GM21723 (cell line): ENCODE results near the gene OR8B8.
"Not testable (repeated sequence)": the region's sequence is repeated elsewhere in the genome, so short reads cannot be mapped to it uniquely, and the experiment has no call there.

Experiments
- ATAC-seq: cut with Tn5 transposase; IDR thresholded peaks from one replicate; pipeline ENCODE4 v1.9.1; 2021; ENCODE audit warnings: mild to moderate bottlenecking, moderate library complexity; ENCODE audit not compliant: unreplicated experiment

The OR8B8 gene

DNA sequence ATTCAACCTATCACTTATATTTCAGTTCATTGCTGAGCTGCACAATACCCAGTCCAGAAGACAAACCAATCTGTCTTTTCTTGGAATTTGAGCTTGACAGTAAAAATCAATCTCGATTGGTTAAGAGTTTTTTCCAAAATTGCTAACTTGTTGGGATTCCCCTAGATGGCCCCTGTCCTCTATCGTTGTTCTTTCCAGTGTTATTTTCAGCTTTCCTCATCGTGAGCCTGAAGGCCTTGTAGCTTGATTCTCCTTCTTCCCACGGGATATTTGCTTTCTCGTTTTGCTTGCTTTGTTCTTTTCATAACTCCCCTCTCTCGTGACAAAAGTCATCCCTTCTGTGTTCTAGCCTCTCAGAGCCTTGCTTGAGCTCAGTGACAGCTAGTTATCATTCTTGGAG lies 3.1 kb downstream of the OR8B8 start:
- ATAC-seq, result no peak

DNA sequence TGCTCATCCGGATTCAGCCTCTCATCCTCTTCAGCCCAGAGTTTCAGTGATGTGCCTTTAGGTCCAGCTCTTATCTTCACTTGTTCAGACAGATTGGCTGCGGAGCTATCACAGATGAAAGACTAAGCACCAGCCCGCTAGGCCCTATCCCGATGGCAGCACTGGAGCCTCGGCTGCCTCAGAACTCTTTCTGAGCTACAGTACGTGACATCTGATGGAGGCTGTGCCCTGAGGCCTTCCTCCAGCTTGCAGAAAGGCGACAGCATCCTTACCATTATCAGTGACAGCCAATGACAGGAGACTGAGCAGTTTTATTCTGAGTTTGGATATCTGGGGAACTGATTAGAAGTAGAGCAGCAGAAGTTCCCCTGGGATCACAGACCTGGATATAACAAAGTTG lies 4.0 kb downstream of the OR8B8 start:
- ATAC-seq, result no peak

DNA sequence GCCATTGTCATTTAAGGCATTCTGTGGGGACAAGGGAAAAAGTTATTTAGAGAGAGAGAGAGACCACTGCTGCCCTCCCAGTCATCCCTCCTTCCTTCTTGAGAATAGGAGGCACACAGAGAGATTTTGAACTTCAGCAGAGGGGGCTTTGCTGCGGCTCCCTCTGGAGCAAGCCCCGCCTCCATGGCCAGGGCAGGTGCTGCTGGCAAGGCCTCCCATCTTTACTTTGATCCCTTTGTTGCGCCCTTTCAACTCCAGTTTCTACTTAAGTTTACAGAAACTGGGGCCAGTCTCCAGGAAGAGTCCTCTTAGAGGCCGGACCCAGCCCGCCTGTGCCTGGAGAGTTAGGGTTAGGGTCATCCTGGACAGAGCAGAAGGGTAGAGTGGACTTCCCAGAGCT lies 4.4 kb downstream of the OR8B8 start:
- ATAC-seq, result no peak

DNA sequence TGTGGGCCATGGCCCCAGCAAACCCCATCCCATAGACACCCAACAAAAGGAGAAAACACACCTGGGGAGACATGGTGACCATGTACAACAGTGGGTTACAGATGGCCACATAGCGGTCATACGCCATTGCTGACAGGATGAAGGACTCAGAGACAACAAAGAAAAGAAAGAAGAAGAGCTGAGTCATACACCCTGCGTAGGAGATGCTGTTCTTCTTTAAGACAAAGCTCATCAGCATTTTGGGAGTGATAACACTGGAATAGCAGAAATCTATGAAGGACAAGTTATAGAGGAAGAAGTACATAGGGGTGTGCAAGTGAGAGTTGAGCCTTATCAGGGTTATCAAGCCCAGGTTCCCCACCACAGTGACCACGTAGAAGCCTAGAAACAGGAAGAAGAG lies 4.9 kb downstream of the OR8B8 start:
- ATAC-seq, result no peak

DNA sequence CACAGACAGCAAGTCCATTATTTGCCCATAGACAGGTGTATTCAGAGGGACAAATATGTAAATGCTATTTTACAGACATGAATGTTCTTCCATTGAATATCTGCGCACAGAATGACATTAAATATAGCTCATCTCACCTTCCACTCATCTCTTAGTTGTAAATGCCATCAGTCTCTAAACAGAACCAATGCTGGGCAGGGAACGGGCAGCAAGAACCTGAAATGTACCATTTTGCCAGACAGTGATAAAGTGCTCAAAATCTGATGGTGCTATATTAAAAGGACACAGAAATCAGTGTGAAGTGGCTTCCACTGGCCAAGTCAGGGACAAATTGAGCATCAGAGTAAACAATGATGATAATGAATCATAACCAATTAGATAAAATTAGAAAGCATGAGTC lies 10.8 kb downstream of the OR8B8 start:
- ATAC-seq, result no peak

DNA sequence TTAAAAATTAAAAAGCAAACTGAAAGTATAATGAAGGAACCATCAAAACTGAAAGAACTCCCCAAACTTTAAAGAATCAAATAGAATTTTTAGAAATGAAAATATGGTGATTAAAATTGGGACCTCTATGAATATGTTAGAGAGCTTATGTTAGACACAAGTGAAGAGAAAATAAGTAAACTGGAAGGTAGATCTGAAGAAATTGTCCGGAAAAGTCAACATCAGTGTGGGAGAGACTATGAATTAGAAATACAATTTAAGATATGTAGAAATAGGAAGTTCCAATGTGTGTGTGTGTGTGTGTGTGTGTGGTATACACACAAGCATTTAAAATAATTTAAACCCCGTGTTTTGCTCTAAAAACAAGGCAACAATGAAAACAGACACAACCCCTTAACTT lies 15.9 kb downstream of the OR8B8 start:
- ATAC-seq, result no peak

DNA sequence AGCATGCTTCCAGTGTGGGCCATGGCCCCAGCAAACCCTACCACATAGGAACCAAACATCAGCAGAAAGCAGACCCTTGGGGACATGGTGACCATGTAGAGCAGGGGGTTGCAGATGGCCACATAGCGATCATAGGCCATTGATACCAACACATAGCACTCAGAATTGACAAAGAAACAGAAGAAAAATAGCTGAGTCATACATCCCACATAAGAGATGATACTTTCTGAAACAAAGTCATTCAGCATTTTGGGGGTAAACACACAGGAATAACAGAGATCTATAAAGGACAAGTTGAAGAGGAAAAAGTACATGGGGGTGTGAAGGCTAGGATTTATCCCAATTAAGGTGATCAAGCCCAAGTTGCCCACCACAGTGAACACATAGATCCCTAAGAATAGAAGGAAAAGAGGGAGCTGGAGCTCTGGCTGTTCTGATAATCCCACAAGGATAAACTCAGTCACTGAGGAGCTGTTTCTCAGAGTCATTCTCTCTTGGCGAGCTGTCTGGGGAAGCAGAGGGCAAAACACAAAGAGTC lies 21.0 kb downstream of the OR8B8 start, which contains the start of gene OR8B4:
Gene OR8B4 (minus strand): TSS at position 488 of the 538 bp plus-strand sequence. CDS start 0 bp downstream, at position 488.
- no peak for ATAC-seq

DNA sequence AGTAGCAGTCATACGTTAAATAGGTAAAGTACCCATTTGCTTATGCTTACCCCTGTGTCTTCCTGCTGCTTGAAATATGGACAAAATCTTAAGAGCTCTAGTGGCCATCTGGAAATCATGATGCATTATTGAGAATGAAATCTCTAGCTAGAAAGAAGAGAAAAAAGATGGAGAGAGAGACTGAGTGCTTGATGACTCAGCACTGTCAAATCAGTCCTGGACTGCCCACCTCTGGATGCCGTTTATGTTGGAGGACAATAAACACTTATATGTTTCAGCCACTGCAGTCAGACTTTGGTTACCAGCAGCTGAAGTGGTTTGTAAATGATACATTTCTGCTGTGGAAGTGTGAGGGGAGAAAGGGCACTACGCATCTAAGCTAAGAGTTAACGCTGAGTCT lies 24.5 kb downstream of the OR8B8 start:
- no peak for ATAC-seq

DNA sequence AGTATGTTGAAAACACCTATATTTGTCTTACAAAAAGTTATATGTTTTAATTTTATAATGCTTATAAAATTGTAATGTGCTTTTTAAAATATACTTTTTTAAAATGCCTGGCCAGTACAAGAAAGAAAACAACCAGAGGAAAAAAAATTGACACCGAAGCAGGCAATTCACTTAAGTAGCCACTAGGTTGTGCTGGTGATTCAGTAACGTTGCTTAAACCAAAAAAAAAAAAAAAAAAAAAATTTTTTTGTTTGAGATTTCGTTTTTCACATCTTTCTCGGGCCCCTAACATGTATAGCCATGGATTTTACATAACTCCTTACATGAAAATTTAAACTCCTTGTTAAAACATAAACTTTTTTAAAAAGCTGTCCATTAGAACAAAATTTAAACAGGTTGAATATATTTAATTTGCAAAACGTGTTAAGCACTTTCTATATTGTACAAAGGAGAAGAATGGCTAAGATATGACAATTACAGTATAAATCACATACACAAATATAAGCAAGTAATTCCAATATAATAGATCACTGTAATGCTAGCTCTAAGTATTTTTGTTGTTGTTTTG lies 30.1 kb downstream of the OR8B8 start:
- ATAC-seq, result no peak

DNA sequence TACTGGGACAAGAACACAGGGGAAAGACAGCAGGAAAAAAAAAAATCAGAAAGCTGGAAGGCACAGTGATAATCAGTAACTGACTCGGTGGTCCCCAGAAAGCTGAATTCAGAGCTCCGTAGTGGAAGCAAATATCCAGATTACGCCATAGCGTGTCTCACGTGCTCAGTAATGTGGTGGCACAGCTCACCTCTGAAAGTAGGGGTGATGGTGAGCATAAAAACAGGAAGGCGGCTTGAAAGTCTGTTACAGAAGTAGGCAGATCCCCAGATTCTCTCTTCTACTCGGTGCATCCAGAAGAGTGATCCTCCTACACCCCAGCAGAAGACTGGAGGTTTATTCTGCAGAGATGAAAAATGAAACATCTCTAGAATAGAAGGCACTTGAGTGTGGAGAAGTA lies 35.6 kb downstream of the OR8B8 start:
- no peak for ATAC-seq

DNA sequence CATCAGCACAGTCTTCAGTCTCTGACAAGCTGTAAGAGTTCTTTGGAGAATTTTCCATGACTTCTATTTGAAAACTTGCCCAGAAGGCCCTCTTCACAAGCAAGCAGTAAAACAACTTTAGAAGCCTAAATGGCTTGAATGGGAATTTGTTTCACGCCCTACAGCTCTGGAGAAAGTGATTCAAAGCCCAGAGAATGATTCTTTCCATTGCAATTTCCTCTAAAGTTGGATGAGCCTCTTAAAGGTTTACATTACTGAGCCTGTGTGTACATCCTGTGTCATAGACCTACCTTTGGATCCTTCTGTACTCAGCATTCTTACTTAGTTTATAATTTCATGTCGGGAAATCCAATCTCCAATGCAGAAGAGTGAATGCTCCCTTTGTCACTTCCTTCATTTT lies 39.9 kb downstream of the OR8B8 start:
- no peak for ATAC-seq

DNA sequence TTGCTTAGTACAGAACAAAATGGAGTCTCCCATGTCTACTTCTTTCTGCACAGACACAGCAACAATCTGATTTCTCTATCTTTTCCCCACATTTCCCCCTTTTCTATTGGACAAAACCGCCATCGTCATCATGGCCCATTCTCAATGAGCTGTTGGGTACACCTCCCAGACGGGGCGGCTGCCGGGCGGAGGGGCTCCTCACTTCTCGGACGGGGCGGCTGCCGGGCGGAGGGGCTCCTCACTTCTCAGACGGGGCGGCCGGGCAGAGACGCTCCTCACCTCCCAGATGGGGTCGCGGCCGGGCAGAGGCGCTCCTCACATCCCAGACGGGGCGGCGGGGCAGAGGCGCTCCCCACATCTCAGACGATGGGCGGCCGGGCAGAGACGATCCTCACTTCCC lies 42.3 kb downstream of the OR8B8 start:
- not testable (repeated sequence) for ATAC-seq

DNA sequence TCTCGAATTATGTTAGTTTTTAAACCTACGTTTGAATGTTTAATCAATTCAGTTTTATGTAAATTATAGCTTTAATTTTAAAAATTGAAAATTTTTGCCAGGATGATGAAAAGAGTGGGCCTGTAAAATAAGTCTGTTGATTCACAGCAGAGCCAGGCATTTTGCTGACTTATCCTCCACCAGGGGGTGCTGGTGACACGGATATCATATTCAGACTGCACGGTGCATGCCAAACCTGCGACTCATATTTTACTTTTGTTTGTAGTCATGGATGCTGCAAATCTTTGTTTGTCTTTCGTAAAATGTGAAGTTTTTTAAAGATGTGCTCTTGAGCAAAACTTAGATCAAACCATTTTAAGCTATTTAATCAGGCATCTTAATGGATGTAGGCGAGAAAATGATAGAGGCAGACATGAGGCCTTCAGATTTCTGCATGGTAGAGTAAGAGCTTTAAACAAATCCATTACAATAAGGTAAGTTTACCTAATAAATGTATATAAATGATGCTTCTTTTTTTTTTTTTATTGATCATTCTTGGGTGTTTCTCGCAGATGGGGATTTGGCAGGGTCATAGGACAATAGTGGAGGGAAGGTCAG lies 43.1 kb downstream of the OR8B8 start:
- ATAC-seq, result peak; percentile 90

DNA sequence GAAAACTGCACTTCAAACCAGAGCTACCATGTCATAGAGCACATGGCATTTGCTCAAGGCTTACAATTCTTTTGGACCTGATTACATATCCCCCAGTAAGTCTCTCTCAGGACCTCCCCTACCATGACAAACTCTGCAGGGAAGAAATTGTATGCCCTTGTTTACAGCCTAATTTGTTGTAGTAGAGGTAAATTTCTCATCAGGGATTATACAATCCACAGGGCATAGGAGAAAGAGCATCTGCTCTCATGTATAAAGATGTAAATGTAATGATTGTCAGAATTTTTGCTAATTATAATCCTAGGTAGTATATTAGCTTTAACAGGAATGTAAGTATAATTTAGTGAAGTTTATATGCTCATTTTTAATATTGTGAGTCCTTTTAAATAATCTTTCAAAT lies 46.6 kb downstream of the OR8B8 start, which contains the start of gene OR8B3:
Gene OR8B3 (minus strand): TSS at position 101 of the 400 bp plus-strand sequence. CDS start 1,673 bp downstream, outside the sequence.
- ATAC-seq, result no peak

DNA sequence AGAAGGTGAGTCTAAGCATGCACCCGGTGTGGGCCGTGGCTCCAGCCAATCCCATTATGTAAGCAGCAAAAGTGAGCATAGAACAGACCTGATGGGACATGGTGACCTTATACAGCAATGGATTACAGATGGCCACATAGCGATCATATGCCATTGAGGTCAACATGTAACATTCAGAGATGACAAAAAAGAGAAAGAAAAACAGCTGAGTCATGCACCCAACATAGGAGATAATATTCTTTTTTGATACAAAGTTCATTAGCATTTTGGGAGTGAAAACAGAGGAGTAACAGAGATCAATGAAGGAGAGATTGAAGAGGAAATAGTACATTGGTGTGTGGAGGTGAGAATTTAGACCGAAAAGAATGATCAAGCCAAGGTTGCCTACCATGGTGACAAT lies 48.6 kb downstream of the OR8B8 start:
- not testable (repeated sequence) for ATAC-seq

DNA sequence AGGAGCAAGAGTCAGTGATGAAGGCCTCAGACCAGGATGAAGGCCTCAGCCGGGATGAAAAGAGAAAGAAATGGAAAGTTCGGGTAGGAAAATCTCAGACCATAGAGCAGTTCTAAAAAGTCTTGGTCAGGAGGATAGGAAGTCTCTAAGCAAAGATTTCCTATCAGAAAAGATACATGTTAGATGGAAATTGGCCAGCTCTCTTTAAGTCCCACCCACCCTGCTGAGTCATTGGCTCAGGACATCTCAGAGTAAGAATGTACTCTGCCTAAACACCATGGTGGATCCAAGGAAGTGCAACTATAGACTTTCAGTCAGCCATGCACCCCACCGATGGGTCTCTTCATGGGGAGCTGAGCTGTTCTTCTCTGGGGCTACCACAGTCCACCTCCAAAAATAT lies 51.1 kb downstream of the OR8B8 start:
- ATAC-seq, result no peak
